GM18505 (cell line): Measurements from ENCODE around the gene NAV2.

ENCODE experiments used
- ATAC-seq: cut with Tn5 transposase; IDR thresholded peaks from one replicate; pipeline ENCODE4 v1.9.1; 2021; ENCODE audit not compliant: unreplicated experiment
- POLR2A ChIP-seq: IDR thresholded peaks from 4 replicates; pipeline ENCODE4 v1.6.1; 2011; ENCODE audit warnings: borderline replicate concordance; ENCODE audit not compliant: insufficient read depth, insufficient read length; ENCODE audit errors: extremely low read depth

NAV2 gene

DNA sequence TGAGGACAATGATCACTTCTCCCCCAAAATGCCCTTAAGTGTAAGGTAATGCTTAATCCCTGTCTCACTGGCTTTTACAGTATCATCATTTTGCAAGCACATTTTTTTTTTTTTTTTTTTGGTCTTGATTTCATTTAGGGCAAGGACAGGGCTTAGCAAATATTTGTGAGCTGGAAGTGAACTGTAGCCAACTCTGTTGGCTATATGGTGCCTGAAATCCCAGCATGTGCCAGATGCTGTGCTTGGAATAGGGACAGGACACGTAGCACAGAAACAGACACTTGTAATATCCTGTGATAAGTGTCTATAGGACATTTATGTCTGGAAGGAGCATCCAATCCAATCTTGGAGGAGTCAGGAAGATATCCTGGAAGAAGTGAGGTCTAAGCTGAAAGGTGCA is 198.3 kb downstream of the NAV2 start:
- no peak for TF ChIP-seq POLR2A
- ATAC-seq: no peak

DNA sequence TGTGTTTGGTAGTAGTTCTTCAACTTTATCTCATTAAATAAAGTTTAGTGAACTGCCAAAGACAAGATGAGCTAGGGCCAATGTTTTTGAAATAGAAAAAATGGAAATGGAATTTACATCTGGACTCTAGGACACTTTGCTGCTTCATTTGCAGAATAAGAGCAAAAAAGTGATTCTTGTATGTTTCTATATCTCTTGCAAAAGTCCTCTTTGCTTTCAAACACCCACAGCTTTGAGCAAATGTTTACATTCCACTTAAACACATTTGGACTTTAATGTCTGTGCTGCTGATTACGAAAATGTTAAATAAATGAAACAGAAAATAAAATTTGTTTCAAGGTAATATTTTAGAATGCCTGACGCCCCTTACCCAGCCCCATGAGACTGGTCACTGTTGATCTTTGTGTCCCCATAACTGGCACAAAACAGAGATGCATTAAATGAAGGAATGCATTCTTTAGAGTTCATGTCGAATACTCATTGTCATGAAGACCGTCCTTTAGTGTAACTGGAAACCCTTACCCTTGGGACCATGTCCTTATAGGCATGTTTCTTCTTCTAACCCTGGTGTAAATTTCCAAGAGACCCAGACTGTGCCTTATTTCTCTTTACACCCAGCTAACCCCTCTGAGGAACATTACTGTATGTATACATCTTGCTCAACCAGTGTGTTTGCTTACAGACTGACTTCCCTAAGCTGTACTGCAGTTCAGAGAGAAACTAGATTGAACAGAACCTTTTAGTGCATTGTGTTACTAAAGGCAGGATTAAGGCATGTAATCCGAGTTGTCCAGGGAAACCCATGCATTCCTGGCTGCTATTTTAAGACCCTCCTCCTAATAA is 199.7 kb downstream of the NAV2 start:
- ATAC-seq: no peak
- TF ChIP-seq POLR2A: no peak

DNA sequence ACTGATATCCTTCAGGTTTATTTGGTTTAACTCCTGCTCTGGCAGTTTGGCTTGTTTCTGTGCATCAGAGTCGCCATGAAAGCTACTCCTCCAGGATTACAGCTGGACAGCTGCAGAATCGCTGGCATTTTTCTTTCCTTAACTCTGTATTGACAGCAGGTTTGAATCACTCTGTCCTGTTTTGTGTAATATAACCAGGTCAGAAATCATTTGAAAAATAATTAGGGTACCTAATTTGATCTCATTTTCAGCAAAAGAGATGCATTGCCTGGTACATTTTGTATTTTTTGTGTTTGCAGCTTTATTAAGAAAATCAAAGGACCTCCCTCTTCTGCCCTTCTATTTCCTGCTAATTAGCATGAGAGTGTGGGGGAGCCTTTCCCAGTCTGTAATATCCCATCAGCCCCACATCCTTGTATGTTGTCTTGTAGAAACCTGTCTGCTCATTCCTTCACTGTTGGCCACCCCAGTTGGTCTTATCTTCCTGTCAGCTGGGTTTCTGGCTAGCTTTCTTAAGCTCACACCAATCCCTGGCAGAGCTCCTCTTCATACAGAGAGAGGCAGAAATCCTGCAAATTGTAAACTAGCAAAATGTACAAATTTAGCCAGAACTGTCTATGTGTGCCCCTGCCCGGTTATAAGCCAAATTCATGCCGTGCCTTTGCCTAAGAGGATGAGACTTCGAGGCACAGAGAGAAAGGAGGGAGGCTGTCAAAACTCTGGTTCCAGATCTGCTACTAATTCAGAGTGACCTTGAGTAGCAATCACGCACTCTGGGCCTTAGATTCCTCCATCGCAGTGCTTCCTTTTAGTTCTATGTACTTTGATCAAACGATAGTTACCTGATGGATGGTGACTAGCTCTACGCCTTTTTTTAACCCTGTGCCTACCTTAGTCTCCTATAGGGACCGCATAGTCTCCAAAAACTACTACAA is 200.6 kb downstream of the NAV2 start:
- no peak for TF ChIP-seq POLR2A
- no peak for ATAC-seq

DNA sequence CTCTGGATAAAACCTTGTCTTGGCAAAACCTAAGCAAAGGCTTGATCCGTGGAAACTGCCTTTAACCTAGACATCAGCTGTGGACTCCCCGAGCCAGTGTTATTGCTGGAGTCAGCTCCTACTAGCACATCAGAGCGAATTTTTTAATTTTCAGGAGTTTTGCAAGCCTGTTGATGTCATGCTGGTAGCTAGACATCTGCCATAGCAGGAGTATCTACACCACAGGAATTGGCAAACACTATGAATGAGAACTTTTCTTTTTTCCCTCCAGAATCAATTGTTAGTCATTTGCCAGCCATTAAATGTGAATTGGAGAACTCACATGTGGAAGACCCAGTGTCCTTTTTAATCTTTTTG is 201.2 kb downstream of the NAV2 start:
- no peak for ATAC-seq
- TF ChIP-seq POLR2A: no peak

DNA sequence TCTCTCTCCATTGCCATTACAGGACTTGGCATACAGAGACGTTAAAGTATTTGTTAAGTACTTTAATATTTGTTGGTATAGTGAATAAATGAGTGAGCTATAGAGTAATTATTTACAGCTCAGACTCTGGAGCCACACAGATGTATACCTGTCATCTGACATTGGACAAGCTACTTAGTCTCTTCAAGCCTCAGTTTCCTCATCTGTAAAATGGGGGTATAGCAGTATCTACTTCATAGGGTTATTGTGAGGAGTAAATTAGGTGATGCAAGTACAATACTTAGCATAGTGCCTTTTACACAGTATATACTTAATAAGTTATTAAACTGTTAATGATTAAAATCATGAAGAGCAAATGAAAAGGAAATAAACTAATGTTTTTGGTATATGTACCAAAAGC is 203.2 kb downstream of the NAV2 start:
- no peak for ATAC-seq
- no peak for TF ChIP-seq POLR2A

DNA sequence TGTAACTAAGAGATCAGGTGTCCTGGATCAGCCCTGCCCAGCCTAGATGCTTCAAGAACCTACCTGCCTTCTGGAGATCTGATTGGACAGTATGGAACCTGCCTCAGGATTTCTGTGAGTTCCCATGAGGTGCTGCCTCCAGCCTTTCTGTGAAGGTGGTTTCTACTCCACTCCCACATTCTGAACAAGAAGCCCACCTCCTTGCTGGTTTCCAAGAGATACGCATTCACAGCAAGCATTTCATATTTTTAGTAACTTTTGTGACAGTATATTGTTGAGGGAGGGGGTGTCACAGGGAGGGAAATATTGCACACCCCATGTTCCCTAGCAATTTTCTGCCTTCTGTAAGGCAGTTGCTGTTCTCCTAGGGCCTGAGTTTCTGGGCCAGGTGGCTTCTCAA is 204.4 kb downstream of the NAV2 start:
- ATAC-seq: no peak
- TF ChIP-seq POLR2A: no peak

DNA sequence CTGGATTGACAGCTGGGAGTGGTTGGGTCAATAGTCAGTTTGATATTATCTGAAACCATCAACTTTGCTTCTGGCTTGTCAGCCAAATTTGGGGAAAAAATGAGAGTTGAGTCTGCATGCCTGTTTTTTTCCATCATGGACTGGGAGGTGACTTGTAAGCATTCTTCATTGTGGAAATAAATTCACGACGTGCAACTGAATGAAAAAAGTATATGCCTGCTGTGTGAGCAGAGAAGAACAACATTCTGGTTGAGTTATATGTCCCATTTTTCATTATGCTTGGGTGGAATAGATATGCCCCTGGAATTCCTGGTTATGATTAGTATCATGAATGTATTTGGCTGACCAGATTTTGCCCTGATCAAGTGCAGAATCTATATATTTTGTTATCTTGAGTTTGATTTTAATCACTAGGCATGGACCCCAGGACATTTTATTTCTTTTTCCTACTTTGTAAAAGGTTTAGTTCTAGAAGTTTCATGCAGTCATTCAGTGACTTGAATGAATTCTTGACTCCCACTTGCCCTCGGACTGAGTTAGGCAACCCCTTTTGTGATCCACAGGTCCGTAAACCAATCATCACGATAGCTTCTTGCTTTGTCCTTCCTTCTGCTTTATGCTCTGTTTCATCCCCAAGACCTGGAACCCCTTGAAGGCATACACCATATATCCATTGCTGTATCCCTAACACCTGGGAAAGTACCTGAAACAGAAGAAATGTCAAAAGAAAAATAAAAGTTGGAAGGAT is 205.8 kb downstream of the NAV2 start:
- TF ChIP-seq POLR2A: no peak
- ATAC-seq: no peak

DNA sequence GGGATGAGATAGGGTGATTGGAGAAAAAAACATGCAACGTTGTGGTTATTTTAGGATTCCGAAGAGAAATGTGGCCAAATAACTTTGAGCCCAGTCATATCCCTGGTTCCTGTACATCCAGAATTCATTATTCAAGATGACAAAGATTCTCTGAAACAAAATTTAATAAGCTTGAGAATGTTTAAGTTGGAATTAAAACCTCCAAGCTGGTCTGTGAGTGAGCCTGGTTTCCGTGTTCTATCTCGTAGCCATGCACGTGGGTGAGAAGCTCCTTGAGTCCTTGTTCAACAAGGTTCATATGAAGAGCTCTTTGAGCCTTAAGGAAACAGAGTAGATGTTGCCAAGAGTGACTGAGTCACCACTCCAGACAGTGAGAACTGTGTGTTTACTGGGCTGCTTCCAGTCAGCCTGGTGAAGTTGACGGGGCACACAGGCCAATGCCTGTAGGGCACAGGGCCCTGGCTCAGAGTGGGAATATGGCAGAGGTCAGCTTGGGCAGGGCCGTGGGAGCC is 206.5 kb downstream of the NAV2 start:
- no peak for ATAC-seq
- no peak for TF ChIP-seq POLR2A

DNA sequence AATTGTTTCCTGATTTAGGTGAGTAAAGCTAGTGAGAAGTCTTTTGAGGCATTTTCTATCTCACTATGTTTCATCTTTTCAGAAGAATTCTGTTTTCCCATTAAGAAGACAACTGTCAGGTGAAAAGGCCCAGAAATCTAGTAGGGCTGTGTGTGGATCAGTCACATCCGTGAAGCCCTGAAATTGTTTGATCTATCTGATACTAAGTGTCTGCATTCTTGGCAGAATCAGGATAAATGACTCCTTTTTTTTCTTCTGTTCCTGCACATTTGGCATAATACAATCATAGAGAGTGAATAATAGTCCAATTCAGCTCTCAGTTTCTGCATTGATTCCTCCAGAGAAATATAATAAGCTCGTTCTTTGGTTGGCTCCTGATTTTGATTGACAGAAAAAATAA is 208.3 kb downstream of the NAV2 start:
- ATAC-seq: no peak
- TF ChIP-seq POLR2A: no peak

DNA sequence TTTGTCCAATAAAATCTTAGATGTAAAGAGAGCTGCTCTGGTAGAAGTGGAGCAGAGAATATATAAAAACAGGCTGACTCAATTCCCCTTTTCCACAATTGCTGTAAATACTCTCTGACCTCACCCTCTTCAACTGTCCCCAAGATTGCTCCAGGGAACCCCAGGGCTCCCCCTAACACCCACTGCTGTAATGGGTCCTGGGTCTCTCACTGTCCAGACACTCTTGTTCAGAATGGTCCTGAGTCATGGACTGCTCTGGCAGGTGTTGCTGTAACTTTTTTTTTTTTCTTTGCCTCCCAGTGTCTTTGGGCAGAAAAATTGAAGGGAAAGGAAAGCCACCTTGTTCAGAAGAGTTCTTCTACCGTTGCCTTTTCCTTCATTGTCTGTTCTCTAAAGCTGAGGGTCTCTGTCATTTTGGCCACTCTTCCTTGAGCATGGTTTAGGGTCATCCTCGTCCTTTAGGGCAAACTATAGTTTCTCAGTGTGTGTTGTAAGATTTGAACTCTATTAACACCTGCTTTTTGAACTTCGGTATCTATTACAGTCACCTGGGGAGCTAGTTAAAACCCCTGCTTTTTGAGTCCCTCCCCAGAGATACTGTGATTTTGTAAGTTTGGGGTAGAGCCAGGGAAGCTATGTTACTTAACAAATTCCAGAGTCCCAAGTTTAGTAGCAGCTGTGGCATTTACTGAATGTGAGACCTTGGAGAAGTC is 209.5 kb downstream of the NAV2 start:
- no peak for TF ChIP-seq POLR2A
- ATAC-seq: no peak

DNA sequence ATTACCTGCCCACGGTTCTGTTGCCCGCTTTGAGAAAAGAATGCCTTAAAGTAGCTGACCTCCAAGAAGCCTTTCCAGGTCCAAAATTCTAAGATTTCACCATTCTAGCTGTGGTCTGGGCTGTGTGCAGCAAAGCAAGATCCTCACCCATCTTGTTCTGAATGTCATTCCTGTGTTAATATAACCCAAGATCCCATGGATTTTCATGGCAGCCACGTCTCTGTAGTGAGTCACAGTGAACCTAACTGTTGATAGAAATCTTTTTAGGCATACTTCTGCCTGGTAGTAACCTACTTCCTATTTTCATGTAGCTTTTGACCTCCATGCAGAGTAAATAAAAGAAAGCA is 210.0 kb downstream of the NAV2 start:
- ATAC-seq: no peak
- TF ChIP-seq POLR2A: no peak

DNA sequence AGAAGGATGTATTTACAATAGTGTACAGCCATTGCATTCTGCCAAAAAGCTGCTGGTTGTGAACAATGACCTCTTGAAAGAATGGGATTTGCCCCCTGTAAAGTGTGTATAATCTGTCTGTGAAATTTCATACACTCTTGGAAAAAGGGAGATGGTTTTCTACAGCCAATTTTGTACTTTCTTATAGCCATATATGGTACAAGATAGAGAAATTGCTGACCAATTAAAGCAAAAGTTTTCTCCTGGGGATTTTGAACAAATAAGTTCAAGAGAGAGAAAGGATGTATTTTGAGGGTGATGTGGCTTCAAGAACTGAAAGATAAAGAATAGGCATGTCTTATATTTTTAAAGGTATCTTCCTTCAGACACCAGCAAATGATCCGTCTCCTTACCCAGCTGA is 211.0 kb downstream of the NAV2 start:
- ATAC-seq: no peak
- no peak for TF ChIP-seq POLR2A
